ENCODE results near the gene COBL. TPM values are rescaled to one million over a fixed set of nuclear protein-coding genes. Genes with fewer than 3 reads are reported as not detected.

The COBL gene
- total RNA-seq, 4 donors from 2014 or later, result under 0.01 to 7.7 (median 2.6) TPM

- intact Hi-C loops (cut with DNase I; ENCODE audit: low total_unique reads), result no loop called here
- H3K9me3 ChIP-seq, result no peaks in the 10 kb centered on the region
- no peak for DNase-seq
- no peak overlapping the region for H3K4me3 ChIP-seq
- H3K27ac ChIP-seq, result no peak overlapping the region
- no peaks in the 10 kb centered on the region for H3K36me3 ChIP-seq
- no peaks in the 10 kb centered on the region for H3K27me3 ChIP-seq
- TF ChIP-seq, protein P1, sequence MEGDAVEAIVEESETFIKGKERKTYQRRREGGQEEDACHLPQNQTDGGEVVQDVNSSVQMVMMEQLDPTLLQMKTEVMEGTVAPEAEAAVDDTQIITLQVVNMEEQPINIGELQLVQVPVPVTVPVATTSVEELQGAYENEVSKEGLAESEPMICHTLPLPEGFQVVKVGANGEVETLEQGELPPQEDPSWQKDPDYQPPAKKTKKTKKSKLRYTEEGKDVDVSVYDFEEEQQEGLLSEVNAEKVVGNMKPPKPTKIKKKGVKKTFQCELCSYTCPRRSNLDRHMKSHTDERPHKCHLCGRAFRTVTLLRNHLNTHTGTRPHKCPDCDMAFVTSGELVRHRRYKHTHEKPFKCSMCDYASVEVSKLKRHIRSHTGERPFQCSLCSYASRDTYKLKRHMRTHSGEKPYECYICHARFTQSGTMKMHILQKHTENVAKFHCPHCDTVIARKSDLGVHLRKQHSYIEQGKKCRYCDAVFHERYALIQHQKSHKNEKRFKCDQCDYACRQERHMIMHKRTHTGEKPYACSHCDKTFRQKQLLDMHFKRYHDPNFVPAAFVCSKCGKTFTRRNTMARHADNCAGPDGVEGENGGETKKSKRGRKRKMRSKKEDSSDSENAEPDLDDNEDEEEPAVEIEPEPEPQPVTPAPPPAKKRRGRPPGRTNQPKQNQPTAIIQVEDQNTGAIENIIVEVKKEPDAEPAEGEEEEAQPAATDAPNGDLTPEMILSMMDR (IDR thresholded peaks at IDR 0.05), result no peak
- no peak for TF ChIP-seq POLR2A (IDR thresholded peaks at IDR 0.05)
- no peaks in the 10 kb centered on the region for H3K4me1 ChIP-seq
Observed at GRCh38 chr7:51111241-51111940, 205.2 kb downstream of the COBL start.

DNA sequence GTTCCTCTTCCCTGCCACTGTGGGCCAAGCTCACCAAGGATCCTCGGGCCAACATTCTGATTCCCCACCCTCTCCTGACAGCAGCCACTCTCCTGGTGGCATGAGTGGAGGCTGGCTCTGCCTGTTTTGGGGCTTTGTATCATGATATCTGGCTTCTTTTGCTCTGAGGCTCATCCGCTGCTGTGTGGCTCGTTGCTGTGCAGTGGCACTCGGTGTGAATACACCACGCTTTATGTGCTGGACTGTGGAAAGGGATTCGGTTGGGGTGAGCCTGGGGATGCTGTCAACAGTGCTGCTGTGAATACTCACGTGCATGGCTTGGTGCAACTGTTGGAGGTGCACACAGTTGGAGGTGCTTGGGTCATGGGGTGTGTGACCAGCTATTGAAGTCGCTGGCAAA is 208.5 kb downstream of the COBL start:
- H3K27ac ChIP-seq, result no peak overlapping the region
- H3K36me3 ChIP-seq, result no peaks in the 10 kb centered on the region
- DNase-seq, result no peak
- H3K9me3 ChIP-seq, result no peaks in the 10 kb centered on the region
- TF ChIP-seq, protein P1 (IDR thresholded peaks at IDR 0.05), result no peak
- no peak for TF ChIP-seq POLR2A (IDR thresholded peaks at IDR 0.05)
- intact Hi-C loops (cut with DNase I; ENCODE audit: low total_unique reads), result no loop called here
- H3K4me3 ChIP-seq, result no peak overlapping the region
- no peaks in the 10 kb centered on the region for H3K4me1 ChIP-seq
- H3K27me3 ChIP-seq, result no peaks in the 10 kb centered on the region

DNA sequence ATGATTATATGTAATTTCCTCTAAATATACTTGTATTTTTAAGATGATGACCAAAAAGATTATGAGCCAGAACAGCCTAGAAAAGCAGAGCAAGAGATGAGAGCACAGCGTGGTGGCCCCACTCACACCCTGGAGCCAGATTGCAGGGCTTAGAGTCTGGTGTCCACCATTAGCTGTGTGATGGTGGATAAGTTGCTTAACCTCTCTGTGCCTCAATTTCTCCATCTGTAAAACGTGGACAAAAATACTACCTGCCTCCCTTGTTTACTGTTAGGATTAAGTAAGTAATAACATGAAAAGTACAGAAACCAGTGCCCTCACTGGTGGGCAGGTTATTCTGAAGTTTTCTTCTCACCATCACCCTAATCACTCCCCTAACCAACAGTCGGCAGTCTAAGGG is 212.3 kb downstream of the COBL start:
- Histone ChIP-seq H3K4me1 (no peaks in the 10 kb centered on the region), H3K36me3 (no peaks in the 10 kb centered on the region), H3K27me3 (no peaks in the 10 kb centered on the region), H3K4me3 (no peak overlapping the region), H3K27ac (no peak overlapping the region), H3K9me3 (no peaks in the 10 kb centered on the region)
- intact Hi-C loops (cut with DNase I; ENCODE audit: low total_unique reads), result no loop called here
- TF ChIP-seq, protein P1 (IDR thresholded peaks at IDR 0.05), result no peak
- no peak for TF ChIP-seq POLR2A (IDR thresholded peaks at IDR 0.05)
- DNase-seq, result no peak

DNA sequence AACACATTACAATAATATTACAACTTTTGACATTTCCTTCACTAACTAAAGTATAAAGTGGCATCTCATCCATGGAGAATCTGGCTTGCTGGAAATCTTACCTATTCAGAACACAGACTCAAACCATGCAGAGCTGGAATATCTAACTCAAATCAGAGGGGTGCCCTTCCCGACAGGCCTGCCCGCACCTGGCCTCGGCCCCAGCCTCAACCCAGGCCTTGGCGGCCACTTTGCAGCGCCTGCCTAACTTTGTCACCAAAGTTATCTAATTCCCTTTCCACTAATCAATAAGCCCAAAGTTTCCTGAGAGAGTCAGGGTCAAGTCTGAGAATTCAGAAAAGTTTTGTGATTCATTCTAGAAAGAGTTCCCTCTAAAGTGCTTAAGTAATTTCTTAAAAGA is 212.9 kb downstream of the COBL start:
- intact Hi-C loops (cut with DNase I; ENCODE audit: low total_unique reads), result no loop called here

DNA sequence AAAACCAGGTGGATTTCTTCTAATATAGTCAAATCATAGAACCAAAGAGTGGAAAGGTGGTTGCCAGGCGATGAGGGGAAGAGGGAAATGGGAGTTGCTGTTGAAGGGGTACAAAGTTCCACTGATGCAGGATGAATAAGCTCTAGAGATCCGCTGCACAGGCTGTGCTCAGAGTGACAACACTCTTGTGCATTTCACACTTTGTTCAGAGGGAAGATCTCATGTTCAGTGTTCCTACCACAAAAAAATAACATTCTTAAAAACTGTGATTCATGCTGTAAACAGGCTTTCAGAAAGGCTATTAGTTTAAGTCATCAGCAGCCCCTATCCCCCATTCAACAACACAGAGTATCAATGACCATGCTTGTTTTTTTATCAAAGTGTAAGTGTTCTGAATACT is 213.8 kb downstream of the COBL start:
- intact Hi-C loops (cut with DNase I; ENCODE audit: low total_unique reads), result no loop called here
- Histone ChIP-seq H3K27me3 (no peaks in the 10 kb centered on the region), H3K9me3 (no peaks in the 10 kb centered on the region), H3K4me3 (no peak overlapping the region), H3K4me1 (no peaks in the 10 kb centered on the region), H3K27ac (no peak overlapping the region), H3K36me3 (no peaks in the 10 kb centered on the region)
- no peak for TF ChIP-seq POLR2A (IDR thresholded peaks at IDR 0.05)
- TF ChIP-seq, protein P1 (IDR thresholded peaks at IDR 0.05), result no peak
- no peak for DNase-seq

More for the DNA sequence above, 212.9 kb downstream of the COBL start:
- Histone ChIP-seq H3K27ac (no peak overlapping the region), H3K27me3 (no peaks in the 10 kb centered on the region), H3K36me3 (no peaks in the 10 kb centered on the region), H3K9me3 (no peaks in the 10 kb centered on the region), H3K4me1 (no peaks in the 10 kb centered on the region), H3K4me3 (no peak overlapping the region)
- TF ChIP-seq POLR2A (IDR thresholded peaks at IDR 0.05), result no peak
- TF ChIP-seq, protein P1 (IDR thresholded peaks at IDR 0.05), result no peak
- DNase-seq, result no peak

Data from uterus (tissue), 4 donors.